WTC11 (cell line): ENCODE results near the gene AZIN2. TPM values are rescaled to one million over a fixed set of nuclear protein-coding genes. Genes with fewer than 3 reads are reported as not detected.

Experiments
- AFF4 ChIP-seq: sonication (generic); formaldehyde crosslinking; IDR thresholded peaks from 2 replicates; pipeline ENCODE4 v1.8.1; 2023; ENCODE audit warnings: mild to moderate bottlenecking, missing genetic modification reagents, borderline replicate concordance
- ETV6 ChIP-seq: sonication (generic); formaldehyde crosslinking; IDR thresholded peaks from 2 replicates; pipeline ENCODE4 v1.8.1; 2022; ENCODE audit warnings: mild to moderate bottlenecking, missing genetic modification reagents
- PREB ChIP-seq: sonication (generic); formaldehyde crosslinking; IDR thresholded peaks from 2 replicates; pipeline ENCODE4 v1.8.1; 2022; ENCODE audit warnings: mild to moderate bottlenecking, missing genetic modification reagents, moderate library complexity, borderline replicate concordance
- TCF7 ChIP-seq: sonication (generic); formaldehyde crosslinking; IDR thresholded peaks from 2 replicates; pipeline ENCODE4 v1.8.0; 2022; ENCODE audit warnings: mild to moderate bottlenecking, low read depth, missing genetic modification reagents, moderate library complexity
- ZNF219 ChIP-seq: sonication (generic); formaldehyde crosslinking; IDR thresholded peaks from 2 replicates; pipeline ENCODE4 v1.8.0; 2023; ENCODE audit warnings: missing genetic modification reagents, mild to moderate bottlenecking, borderline replicate concordance
- ZNF263 ChIP-seq: sonication (generic); formaldehyde crosslinking; IDR thresholded peaks from 2 replicates; pipeline ENCODE4 v1.8.1; 2022; ENCODE audit warnings: low read depth, mild to moderate bottlenecking, moderate library complexity, missing genetic modification reagents
- ZNF425 ChIP-seq: fragments of 250-450 bp; sonication (Bioruptor Pico); conservative IDR thresholded peaks from 2 replicates; pipeline ENCODE4 v1.9.0; 2021; ENCODE audit warnings: mild to moderate bottlenecking
- ZNF532 ChIP-seq: fragments of 250-450 bp; sonication (Bioruptor Pico); IDR thresholded peaks from 2 replicates; pipeline ENCODE4 v1.9.0; 2021; ENCODE audit warnings: mild to moderate bottlenecking, borderline replicate concordance
- total RNA-seq: library from RNA; stranded (reverse); gene quantifications from 3 replicates; pipeline ENCODE4 v1.2.3, GENCODE V29; 2021

The AZIN2 gene
- total RNA-seq, 1 experiment from 2014 or later: 1.7 TPM

GRCh38 chr1:33169290-33170055 lies 88.5 kb downstream of the AZIN2 start (continued):
- TF ChIP-seq ZNF425 (CRISPR knock-in tag) (no peak), ZNF219 (CRISPR knock-in tag) (no peak), ZNF532 (CRISPR knock-in tag) (no peak), ETV6 (CRISPR knock-in tag) (no peak), PREB (no peak), TCF7 (CRISPR knock-in tag) (no peak), ZNF263 (CRISPR knock-in tag) (no peak), AFF4 (CRISPR knock-in tag) (no peak)

Other genes with a start within 250 kb of the AZIN2 start
- gene FNDC5, start 210.2 kb upstream of the AZIN2 start, total RNA-seq: 1.2 to 1.6 TPM (median 1.4 TPM) in 3 replicates
- gene HPCA, start 194.7 kb upstream of the AZIN2 start, total RNA-seq: 1.5 to 2.2 TPM (median 1.9 TPM) in 3 replicates
- gene TMEM54, start 179.8 kb upstream of the AZIN2 start, total RNA-seq: 20.7 to 29.0 TPM (median 24.9 TPM) in 3 replicates
- 14.8 to 21.9 TPM (median 15.4 TPM) in 3 replicates for gene RNF19B, start 116.3 kb upstream of the AZIN2 start, total RNA-seq
- gene AK2, start 44.3 kb upstream of the AZIN2 start, total RNA-seq: 124 to 132 TPM (median 130 TPM) in 3 replicates
- 10.7 to 13.6 TPM (median 11.0 TPM) in 3 replicates for gene TRIM62, start 100.9 kb downstream of the AZIN2 start, total RNA-seq
- 23.9 to 25.7 TPM (median 24.2 TPM) in 3 replicates for gene ZNF362, start 175.3 kb downstream of the AZIN2 start, total RNA-seq
- gene A3GALT2, start 239.9 kb downstream of the AZIN2 start, total RNA-seq: not detected in 3 replicates